ENCODE data around the gene TMCC2.

DNA sequence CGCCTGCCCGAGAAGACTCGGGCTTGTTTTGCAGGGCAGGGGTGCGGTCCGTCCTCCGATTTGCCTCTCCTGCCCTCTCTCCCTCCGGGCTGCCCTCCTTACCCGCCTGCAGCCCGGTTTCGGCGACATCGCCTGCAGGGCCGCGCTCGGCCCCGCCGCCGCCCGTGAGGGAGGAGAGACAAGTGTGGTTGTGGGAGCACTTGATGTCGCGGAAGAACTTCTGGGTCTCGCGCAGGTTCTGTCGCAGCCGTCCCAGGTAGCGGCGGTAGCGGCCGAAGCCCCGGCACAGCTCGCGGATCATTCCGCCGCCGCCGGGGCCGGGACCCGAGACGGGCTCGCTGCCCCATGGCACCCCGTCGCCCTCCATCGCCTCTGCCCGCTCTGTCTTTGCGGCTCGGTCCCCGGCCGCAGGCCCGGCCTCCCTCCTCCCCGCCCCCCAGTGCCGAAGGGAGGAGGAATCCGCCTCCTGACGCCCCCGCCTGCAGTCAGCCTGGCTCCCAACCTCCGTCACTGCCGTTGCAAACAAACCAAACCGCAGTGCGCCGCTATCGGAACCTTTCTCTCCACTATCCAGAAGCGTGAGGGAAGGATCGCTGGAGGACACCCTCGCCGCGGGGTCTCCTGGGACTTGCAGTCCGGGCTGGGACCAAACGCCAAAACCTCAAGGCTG lies 16.4 kb upstream of the TMCC2 start, which contains the start of gene DSTYK:
- TF ChIP-seq, protein P1, sequence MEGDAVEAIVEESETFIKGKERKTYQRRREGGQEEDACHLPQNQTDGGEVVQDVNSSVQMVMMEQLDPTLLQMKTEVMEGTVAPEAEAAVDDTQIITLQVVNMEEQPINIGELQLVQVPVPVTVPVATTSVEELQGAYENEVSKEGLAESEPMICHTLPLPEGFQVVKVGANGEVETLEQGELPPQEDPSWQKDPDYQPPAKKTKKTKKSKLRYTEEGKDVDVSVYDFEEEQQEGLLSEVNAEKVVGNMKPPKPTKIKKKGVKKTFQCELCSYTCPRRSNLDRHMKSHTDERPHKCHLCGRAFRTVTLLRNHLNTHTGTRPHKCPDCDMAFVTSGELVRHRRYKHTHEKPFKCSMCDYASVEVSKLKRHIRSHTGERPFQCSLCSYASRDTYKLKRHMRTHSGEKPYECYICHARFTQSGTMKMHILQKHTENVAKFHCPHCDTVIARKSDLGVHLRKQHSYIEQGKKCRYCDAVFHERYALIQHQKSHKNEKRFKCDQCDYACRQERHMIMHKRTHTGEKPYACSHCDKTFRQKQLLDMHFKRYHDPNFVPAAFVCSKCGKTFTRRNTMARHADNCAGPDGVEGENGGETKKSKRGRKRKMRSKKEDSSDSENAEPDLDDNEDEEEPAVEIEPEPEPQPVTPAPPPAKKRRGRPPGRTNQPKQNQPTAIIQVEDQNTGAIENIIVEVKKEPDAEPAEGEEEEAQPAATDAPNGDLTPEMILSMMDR (IDR thresholded peaks at IDR 0.05): peak in 3 of 4 experiments; percentile 6 to 14 (median 9)
- TF ChIP-seq POLR2AphosphoS5 (IDR thresholded peaks at IDR 0.05) (peak; percentile 82), EP300 (IDR thresholded peaks at IDR 0.05) (no peak), POLR2A (IDR thresholded peaks at IDR 0.05) (peak; percentile 75 to 83)
